ENCODE measurements around the gene H3-3A. TPM values are rescaled to one million over a fixed set of nuclear protein-coding genes. Genes with fewer than 3 reads are reported as not detected.
A peak's percentile ranks its signal among the peaks of the same experiment; 100 is the strongest.

The H3-3A gene
- total and polyA plus RNA-seq, 4 donors: 76.6 to 338 (median 189) TPM

- peak overlapping the region; percentile 64 to 72 for H3K9ac ChIP-seq (ENCODE audit: low read depth in 1 of 2, low read length in 2 of 2)
- H3K4me1 ChIP-seq (ENCODE audit: control insufficient read depth in 4 of 4, insufficient read depth in 4 of 4, low read length in 3 of 4): peaks cover 0 to 25% (median 24%) of the 10 kb centered on the region in 4 donors
- no peaks in the 10 kb centered on the region for H3K9me3 ChIP-seq (ENCODE audit: control insufficient read depth in 4 of 4, low read length in 3 of 4)
- H3K4me3 ChIP-seq (ENCODE audit: low read depth in 1 of 3, low read length in 3 of 3): peak overlapping the region; percentile 76 to 98 (median 84)
- DNase-seq (ENCODE audit: low spot score): no peak
- H3K36me3 ChIP-seq (ENCODE audit: control insufficient read depth in 4 of 4, insufficient read depth in 3 of 4, low read depth in 1 of 4, low read length in 3 of 4): peaks cover 0 to 16% (median 5%) of the 10 kb centered on the region in 4 donors
- 14% methylated on average over 21 of the region's 21 CpGs for WGBS
- TF ChIP-seq YY1 (IDR thresholded peaks at IDR 0.05) (peak; percentile 81), JUND (IDR thresholded peaks at IDR 0.05) (no peak)
- H3K27ac ChIP-seq (ENCODE audit: low read depth in 1 of 2, low read length in 2 of 2): peak overlapping the region; percentile 93 to 96
- no peaks in the 10 kb centered on the region for H3K27me3 ChIP-seq (ENCODE audit: control insufficient read depth in 4 of 4, insufficient read depth in 4 of 4, low read length in 3 of 4)
Observed at GRCh38 chr1:226061068-226061840, 1.3 kb upstream of the H3-3A start.

GRCh38 chr1:226061841-226062557 lies 517 bp upstream of the H3-3A start:
- Histone ChIP-seq H3K27me3 (ENCODE audit: control insufficient read depth in 4 of 4, insufficient read depth in 4 of 4, low read length in 3 of 4) (no peaks in the 10 kb centered on the region), H3K27ac (ENCODE audit: low read depth in 1 of 2, low read length in 2 of 2) (peak overlapping the region; percentile 93 to 96), H3K9me3 (ENCODE audit: control insufficient read depth in 4 of 4, low read length in 3 of 4) (no peaks in the 10 kb centered on the region), H3K36me3 (ENCODE audit: control insufficient read depth in 4 of 4, insufficient read depth in 3 of 4, low read depth in 1 of 4, low read length in 3 of 4) (peaks cover 0 to 21% (median 11%) of the 10 kb centered on the region in 4 donors), H3K4me3 (ENCODE audit: low read depth in 1 of 3, low read length in 3 of 3) (peak overlapping the region; percentile 76 to 98 (median 84)), H3K9ac (ENCODE audit: low read depth in 1 of 2, low read length in 2 of 2) (peak overlapping the region; percentile 64 to 72), H3K4me1 (ENCODE audit: control insufficient read depth in 4 of 4, insufficient read depth in 4 of 4, low read length in 3 of 4) (peaks cover 0 to 29% (median 24%) of the 10 kb centered on the region in 4 donors)
- TF ChIP-seq HNF4A (conservative IDR thresholded peaks at IDR 0.05) (no peak), YY1 (IDR thresholded peaks at IDR 0.05) (no peak), TAF1 (conservative IDR thresholded peaks at IDR 0.05) (peak; percentile 30), FOXA2 (IDR thresholded peaks at IDR 0.05) (no peak), ZBTB33 (IDR thresholded peaks at IDR 0.05) (no peak)
- no peak for DNase-seq (ENCODE audit: low spot score)
- under 1% methylated on average over 100 of the region's 100 CpGs for WGBS

GRCh38 chr1:226063224-226063976 lies 884 bp downstream of the H3-3A start:
- Histone ChIP-seq H3K9me3 (ENCODE audit: control insufficient read depth in 4 of 4, low read length in 3 of 4) (no peaks in the 10 kb centered on the region), H3K27ac (ENCODE audit: low read depth in 1 of 2, low read length in 2 of 2) (peak overlapping the region; percentile 92 to 99), H3K4me1 (ENCODE audit: control insufficient read depth in 4 of 4, insufficient read depth in 4 of 4, low read length in 3 of 4) (peaks cover 0 to 29% (median 24%) of the 10 kb centered on the region in 4 donors), H3K9ac (ENCODE audit: low read depth in 1 of 2, low read length in 2 of 2) (peak overlapping the region; percentile 98), H3K27me3 (ENCODE audit: control insufficient read depth in 4 of 4, insufficient read depth in 4 of 4, low read length in 3 of 4) (no peaks in the 10 kb centered on the region), H3K4me3 (ENCODE audit: low read depth in 1 of 3, low read length in 3 of 3) (peak overlapping the region; percentile 88 to 96 (median 93)), H3K36me3 (ENCODE audit: control insufficient read depth in 4 of 4, insufficient read depth in 3 of 4, low read depth in 1 of 4, low read length in 3 of 4) (peaks cover 3 to 27% (median 15%) of the 10 kb centered on the region in 4 donors)
- peak; percentile 68 for DNase-seq (ENCODE audit: low spot score)
- WGBS: under 1% methylated on average over 36 of the region's 36 CpGs
- TF ChIP-seq RXRA (IDR thresholded peaks at IDR 0.05) (no peak), FOXA2 (IDR thresholded peaks at IDR 0.05) (no peak), YY1 (IDR thresholded peaks at IDR 0.05) (peak; percentile 87), SP1 (IDR thresholded peaks at IDR 0.05) (no peak), CTCF (IDR thresholded peaks at IDR 0.05; ENCODE audit: low read depth, low read length, missing input control) (no peak), JUND (IDR thresholded peaks at IDR 0.05) (peak in 1 of 2 donors; percentile 10), ATF3 (IDR thresholded peaks at IDR 0.05) (no peak), REST (IDR thresholded peaks at IDR 0.05) (no peak), GABPA (IDR thresholded peaks at IDR 0.05 in 1 of 2, conservative IDR thresholded peaks at IDR 0.05 in 1 of 2) (no peak), ZBTB33 (IDR thresholded peaks at IDR 0.05) (no peak), HNF4A (conservative IDR thresholded peaks at IDR 0.05) (no peak)

Measured in liver (tissue), 9 donors.